GM19468 (cell line): ENCODE measurements around the gene GRM7.

Experiments used
- ATAC-seq: cut with Tn5 transposase; IDR thresholded peaks from one replicate; pipeline ENCODE4 v1.9.1; 2021; ENCODE audit warnings: mild to moderate bottlenecking, moderate library complexity, moderate number of reproducible peaks; ENCODE audit not compliant: unreplicated experiment; ENCODE audit errors: extremely low read depth

GRM7 gene

GRCh38 chr3:7621046-7621630, 760.2 kb downstream of the GRM7 start:
- ATAC-seq: no peak

- ATAC-seq: no peak
Measured at GRCh38 chr3:7621651-7622050, 760.7 kb downstream of the GRM7 start.

GRCh38 chr3:7625021-7625420, 764.1 kb downstream of the GRM7 start:
- ATAC-seq: no peak

- ATAC-seq: no peak
Measured at GRCh38 chr3:7630351-7630911, 769.5 kb downstream of the GRM7 start.

GRCh38 chr3:7630925-7631324, 770.0 kb downstream of the GRM7 start:
- no peak for ATAC-seq

GRCh38 chr3:7632305-7632704, 771.4 kb downstream of the GRM7 start:
- ATAC-seq: no peak

GRCh38 chr3:7637694-7638093, 776.8 kb downstream of the GRM7 start:
- ATAC-seq: no peak

GRCh38 chr3:7638103-7638502, 777.2 kb downstream of the GRM7 start:
- no peak for ATAC-seq

- ATAC-seq: no peak
Measured at GRCh38 chr3:7640787-7641186, 779.9 kb downstream of the GRM7 start.

GRCh38 chr3:7646851-7647250, 785.9 kb downstream of the GRM7 start:
- no peak for ATAC-seq

GRCh38 chr3:7650466-7650865, 789.6 kb downstream of the GRM7 start:
- ATAC-seq: no peak

GRCh38 chr3:7651274-7651673, 790.4 kb downstream of the GRM7 start:
- no peak for ATAC-seq

GRCh38 chr3:7657214-7658112, 796.5 kb downstream of the GRM7 start:
- no peak for ATAC-seq

- no peak for ATAC-seq
Measured at GRCh38 chr3:7658294-7658693, 797.4 kb downstream of the GRM7 start.

GRCh38 chr3:7659079-7659478, 798.2 kb downstream of the GRM7 start:
- ATAC-seq: no peak

- no peak for ATAC-seq
Measured at GRCh38 chr3:7663771-7664170, 802.9 kb downstream of the GRM7 start.

- no peak for ATAC-seq
Measured at GRCh38 chr3:7667774-7668173, 806.9 kb downstream of the GRM7 start.

GRCh38 chr3:7669641-7670040, 808.7 kb downstream of the GRM7 start:
- ATAC-seq: no peak

- ATAC-seq: no peak
Measured at GRCh38 chr3:7678521-7678920, 817.6 kb downstream of the GRM7 start.

- no peak for ATAC-seq
Measured at GRCh38 chr3:7682822-7683229, 821.9 kb downstream of the GRM7 start.

GRCh38 chr3:7683426-7683825, 822.5 kb downstream of the GRM7 start:
- no peak for ATAC-seq
